Urinary bladder (tissue), 4 donors: ENCODE measurements around the gene FXYD2. TPM values are rescaled to one million over a fixed set of nuclear protein-coding genes. Genes with fewer than 3 reads are reported as not detected.

Source experiments
- DNase-seq: peaks from one replicate; pipeline ENCODE4 v3.0.0-alpha.2; 2015; ENCODE audit errors: extremely low spot score
- H3K27ac ChIP-seq: one replicate; pipeline ENCODE4 v1.5.1; 2013; ENCODE audit warnings: low read depth, mild to moderate bottlenecking, moderate library complexity
- H3K36me3 ChIP-seq: one replicate; pipeline ENCODE4 v1.6.1; 2013; ENCODE audit warnings: mild to moderate bottlenecking, moderate library complexity; ENCODE audit not compliant: insufficient read depth
- H3K4me1 ChIP-seq: one replicate; pipeline ENCODE4 v1.6.1; 2013; ENCODE audit warnings: mild to moderate bottlenecking, moderate library complexity; ENCODE audit not compliant: insufficient read depth
- H3K4me3 ChIP-seq: one replicate; pipeline ENCODE4 v1.5.1; 2013; ENCODE audit warnings: low read depth, low read length
- WGBS: extraction: QIAGEN DNeasy Blood & Tissue Kit; methylation state at CpG from one replicate; pipeline ENCODE4 v1.1.7; 2013; 5-methylcytosine and 5-hydroxymethylcytosine counted together
- polyA plus RNA-seq: library from polyadenylated mRNA; stranded (reverse); fragments of 200-250 nt; gene quantifications from one replicate; pipeline ENCODE4 v1.2.3, GENCODE V29; 2013
- total RNA-seq: library from RNA; depleted of rRNA; stranded (reverse); fragments of >200 nt; gene quantifications from one replicate; pipeline ENCODE4 v1.2.3, GENCODE V29; 2014
- donor health status: healthy with polysubstance abuse.
- donor health status: healthy.

FXYD2 gene
- total and polyA plus RNA-seq, 2 donors, result 1.9 to 5.0 TPM

GRCh38 chr11:117826190-117826570, 1.6 kb upstream of the FXYD2 start:
- no peak for DNase-seq
- Histone ChIP-seq H3K4me1 (peaks cover 6% of the 10 kb centered on the region), H3K27ac (no peak overlapping the region), H3K4me3 (no peak overlapping the region), H3K36me3 (no peaks in the 10 kb centered on the region)
- WGBS, result 65% methylated on average over 10 of the region's 10 CpGs

- WGBS, result 91% methylated on average over 8 of the region's 8 CpGs
- no peak overlapping the region for H3K27ac ChIP-seq
- no peaks in the 10 kb centered on the region for H3K36me3 ChIP-seq
- no peak overlapping the region for H3K4me3 ChIP-seq
- no peak for DNase-seq
- H3K4me1 ChIP-seq, result peaks cover 6% of the 10 kb centered on the region
Measured at GRCh38 chr11:117825538-117826189, 1.1 kb upstream of the FXYD2 start.

GRCh38 chr11:117823946-117824420, 561 bp downstream of the FXYD2 start:
- Histone ChIP-seq H3K4me1 (peaks cover 4% of the 10 kb centered on the region), H3K36me3 (no peaks in the 10 kb centered on the region), H3K27ac (peak overlapping the region; percentile 31), H3K4me3 (no peak overlapping the region)
- DNase-seq, result no peak
- 33% methylated on average over 13 of the region's 13 CpGs for WGBS

GRCh38 chr11:117823294-117823945, 1.1 kb downstream of the FXYD2 start:
- 65% methylated on average over 18 of the region's 18 CpGs for WGBS
- DNase-seq, result no peak
- Histone ChIP-seq H3K27ac (no peak overlapping the region), H3K4me3 (no peak overlapping the region), H3K36me3 (no peaks in the 10 kb centered on the region), H3K4me1 (peaks cover 4% of the 10 kb centered on the region)

GRCh38 chr11:117822074-117823033, 2.2 kb downstream of the FXYD2 start:
- H3K4me1 ChIP-seq, result peaks cover 4% of the 10 kb centered on the region
- H3K36me3 ChIP-seq, result no peaks in the 10 kb centered on the region
- WGBS, result 76% methylated on average over 33 of the region's 33 CpGs
- DNase-seq, result no peak
- H3K4me3 ChIP-seq, result no peak overlapping the region
- no peak overlapping the region for H3K27ac ChIP-seq

GRCh38 chr11:117821431-117821830, 3.1 kb downstream of the FXYD2 start:
- H3K27ac ChIP-seq, result no peak overlapping the region
- H3K4me1 ChIP-seq, result peaks cover 4% of the 10 kb centered on the region
- DNase-seq, result no peak
- no peak overlapping the region for H3K4me3 ChIP-seq
- H3K36me3 ChIP-seq, result no peaks in the 10 kb centered on the region
- WGBS, result 87% methylated on average over 12 of the region's 12 CpGs

GRCh38 chr11:117820516-117820915, 4.0 kb downstream of the FXYD2 start:
- peaks cover 4% of the 10 kb centered on the region for H3K4me1 ChIP-seq
- 92% methylated on average over 10 of the region's 10 CpGs for WGBS
- DNase-seq, result no peak

GRCh38 chr11:117820071-117820470, 4.5 kb downstream of the FXYD2 start:
- H3K27ac ChIP-seq, result no peak overlapping the region
- DNase-seq, result no peak
- peaks cover 4% of the 10 kb centered on the region for H3K4me1 ChIP-seq
- no peak overlapping the region for H3K4me3 ChIP-seq
- no peaks in the 10 kb centered on the region for H3K36me3 ChIP-seq
- WGBS, result 89% methylated on average over 11 of the region's 11 CpGs

More at GRCh38 chr11:117820516-117820915, 4.0 kb downstream of the FXYD2 start:
- no peaks in the 10 kb centered on the region for H3K36me3 ChIP-seq
- no peak overlapping the region for H3K27ac ChIP-seq
- H3K4me3 ChIP-seq, result no peak overlapping the region

- H3K36me3 ChIP-seq, result no peaks in the 10 kb centered on the region
- WGBS, result 65% methylated on average over 10 of the region's 10 CpGs
- no peak overlapping the region for H3K27ac ChIP-seq
- DNase-seq, result peak; percentile 67
- H3K4me3 ChIP-seq, result no peak overlapping the region
- H3K4me1 ChIP-seq, result no peaks in the 10 kb centered on the region
Measured at GRCh38 chr11:117819096-117820040, 5.2 kb downstream of the FXYD2 start.

GRCh38 chr11:117818041-117818873, 6.3 kb downstream of the FXYD2 start:
- 60% methylated on average over 9 of the region's 9 CpGs for WGBS
- DNase-seq, result no peak
- Histone ChIP-seq H3K4me1 (no peaks in the 10 kb centered on the region), H3K27ac (no peak overlapping the region), H3K4me3 (no peak overlapping the region), H3K36me3 (no peaks in the 10 kb centered on the region)

- peak; percentile 76 for DNase-seq
- H3K36me3 ChIP-seq, result no peaks in the 10 kb centered on the region
- H3K4me1 ChIP-seq, result no peaks in the 10 kb centered on the region
- 11% methylated on average over 19 of the region's 19 CpGs for WGBS
- no peak overlapping the region for H3K27ac ChIP-seq
- H3K4me3 ChIP-seq, result no peak overlapping the region
Measured at GRCh38 chr11:117817368-117818040, 7.0 kb downstream of the FXYD2 start.
